CD4-positive, CD25-positive, alpha-beta regulatory T cell (primary cell): Measurements from ENCODE around the gene INTS2. TPM values are rescaled to one million over a fixed set of nuclear protein-coding genes. Genes with fewer than 3 reads are reported as not detected.
A peak's percentile ranks its signal among the peaks of the same experiment; 100 is the strongest.
"Not testable (repeated sequence)": the region's sequence is repeated elsewhere in the genome, so short reads cannot be mapped to it uniquely, and the experiment has no call there.

Source experiments
- ATAC-seq, 2 donors: fragments of 150-1000 bp; cut with Tn5 transposase; one replicate each; pipeline ENCODE4 v1.10.0; 2021; ENCODE audit warnings: low read depth in 2 of 2, moderate number of reproducible peaks in 2 of 2, moderate library complexity in 1 of 2
- DNase-seq, 3 donors: peaks; one replicate each; pipeline versions ENCODE4 v3.0.0 to v3.0.0-alpha.2; 2012 to 2022; ENCODE audit warnings: mixed read lengths in 1 of 3
- H3K27ac ChIP-seq: one replicate; pipeline ENCODE4 v1.7.0; 2013; ENCODE audit warnings: mild to moderate bottlenecking, low read length; ENCODE audit not compliant: insufficient read depth, poor library complexity, severe bottlenecking
- H3K27me3 ChIP-seq: one replicate; pipeline ENCODE4 v1.7.0; 2013; ENCODE audit warnings: low read length; ENCODE audit not compliant: control insufficient read depth, insufficient read depth
- H3K36me3 ChIP-seq: one replicate; pipeline ENCODE4 v1.7.0; 2013; ENCODE audit warnings: mild to moderate bottlenecking, low read length, moderate library complexity; ENCODE audit not compliant: control insufficient read depth, insufficient read depth
- H3K4me1 ChIP-seq: 2 replicates; pipeline ENCODE4 v1.7.0; 2013; ENCODE audit warnings: mild to moderate bottlenecking, low read length; ENCODE audit not compliant: insufficient read depth, control insufficient read depth, poor library complexity, severe bottlenecking
- H3K4me3 ChIP-seq: one replicate; pipeline ENCODE4 v1.7.0; 2013; ENCODE audit warnings: low read depth, mild to moderate bottlenecking, low read length, moderate library complexity
- H3K9me3 ChIP-seq, 2 experiments: 1 replicate in 1 of 2; 2 replicates in 1 of 2; pipeline ENCODE4 v1.7.0; 2013; ENCODE audit warnings: low read length in 2 of 2, mild to moderate bottlenecking in 1 of 2, moderate library complexity in 1 of 2; ENCODE audit not compliant: control insufficient read depth in 2 of 2
- H3K27ac Mint-ChIP-seq, 3 donors: one replicate each; pipeline ENCODE4 v1.8.0; 2020 to 2022; ENCODE audit warnings: mild to moderate bottlenecking in 3 of 3, mixed read lengths in 3 of 3, moderate library complexity in 2 of 3
- H3K27me3 Mint-ChIP-seq: one replicate; pipeline ENCODE4 v1.8.0; 2022; ENCODE audit warnings: mild to moderate bottlenecking, mixed read lengths
- H3K36me3 Mint-ChIP-seq: one replicate; pipeline ENCODE4 v1.8.0; 2020; ENCODE audit warnings: mixed read lengths
- H3K4me1 Mint-ChIP-seq, 4 donors: one replicate each; pipeline ENCODE4 v1.8.0; 2020 to 2022; ENCODE audit warnings: mixed read lengths in 4 of 4, mild to moderate bottlenecking in 1 of 4
- H3K4me3 Mint-ChIP-seq, 4 donors: one replicate each; pipeline ENCODE4 v1.8.0; 2020 to 2022; ENCODE audit warnings: mild to moderate bottlenecking in 4 of 4, mixed read lengths in 4 of 4, moderate library complexity in 3 of 4
- H3K9me3 Mint-ChIP-seq, 7 donors: one replicate each; pipeline ENCODE4 v1.8.0; 2020 to 2022; ENCODE audit warnings: mixed read lengths in 7 of 7, mild to moderate bottlenecking in 3 of 7, moderate library complexity in 2 of 7
- polyA plus RNA-seq, 4 donors: library from polyadenylated mRNA; unstranded; fragments of 300-500 nt; fragmentation: Illumina TruSeq; gene quantifications; one replicate each; pipeline ENCODE4 v1.2.3, GENCODE V29; 2021
- total RNA-seq: library from RNA; stranded (reverse); gene quantifications from one replicate; pipeline ENCODE4 v1.2.3, GENCODE V29; 2022

The INTS2 gene
- total and polyA plus RNA-seq, 5 donors from 2014 or later, result 3.3 to 10.3 (median 4.3) TPM

DNA sequence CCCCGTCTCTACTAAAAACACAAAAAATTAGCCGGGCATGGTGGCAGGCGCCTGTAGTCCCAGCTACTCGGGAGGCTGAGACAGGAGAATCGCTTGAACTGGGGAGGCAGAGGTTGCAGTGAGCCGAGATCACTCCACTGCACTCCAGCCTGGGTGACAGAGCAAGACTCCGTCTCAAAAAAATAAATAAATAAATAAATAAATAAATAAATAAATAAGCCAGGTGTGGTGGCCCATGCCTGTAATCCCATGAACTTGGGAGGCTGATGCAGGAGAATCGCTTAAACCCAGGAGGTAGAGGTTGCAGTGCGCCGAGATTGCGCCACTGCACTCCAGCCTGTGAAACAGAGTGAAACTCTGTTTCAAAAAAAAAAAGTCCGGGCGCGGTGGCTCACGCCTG is 12.6 kb downstream of the INTS2 start:
- peaks cover 36% of the 10 kb centered on the region for H3K36me3 Mint-ChIP-seq
- peaks cover 43% of the 10 kb centered on the region for H3K36me3 ChIP-seq

DNA sequence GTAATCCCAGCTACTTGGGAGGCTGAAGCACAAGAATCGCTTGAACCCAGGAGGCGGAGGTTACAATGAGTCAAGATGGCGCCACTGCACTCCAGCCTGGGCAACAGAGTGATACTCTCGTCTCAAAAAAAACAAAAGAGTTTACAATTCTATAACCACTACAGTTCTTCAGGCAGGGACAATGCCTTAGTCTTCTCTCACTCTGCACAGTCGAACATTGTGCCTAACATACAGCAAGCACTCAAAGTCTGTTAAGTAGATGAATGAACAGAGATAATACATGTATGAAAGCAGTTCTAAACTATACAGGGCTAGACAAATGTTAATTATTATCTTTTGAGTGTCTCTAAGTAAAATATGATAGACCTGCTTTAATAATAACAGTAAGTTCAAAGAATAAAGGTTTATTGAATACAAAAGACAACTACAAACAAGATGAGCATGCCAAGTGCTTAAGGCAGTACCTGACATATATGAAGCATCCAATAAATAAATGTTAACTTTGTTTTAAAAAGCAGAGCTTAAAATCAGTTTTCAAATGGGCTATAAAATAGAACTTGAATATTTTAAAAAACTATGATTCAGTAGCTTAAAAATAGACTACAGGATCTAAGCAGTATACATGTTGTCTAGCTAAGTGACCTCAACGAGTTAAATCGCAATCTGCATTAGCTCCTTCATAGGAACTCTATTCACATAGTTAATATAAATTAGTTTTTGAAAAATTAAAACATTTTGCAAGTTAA is 19.3 kb downstream of the INTS2 start:
- Mint-ChIP-seq H3K36me3 (peaks cover 31% of the 10 kb centered on the region), H3K4me1 (peaks cover 0 to 6% (median 4%) of the 10 kb centered on the region in 4 donors), H3K4me3 (no peak overlapping the region), H3K27me3 (no peaks in the 10 kb centered on the region), H3K9me3 (no peaks in the 10 kb centered on the region), H3K27ac (no peak overlapping the region)
- Histone ChIP-seq H3K4me3 (no peak overlapping the region), H3K27ac (no peak overlapping the region), H3K9me3 (no peaks in the 10 kb centered on the region), H3K36me3 (peaks cover 39% of the 10 kb centered on the region), H3K4me1 (no peaks in the 10 kb centered on the region), H3K27me3 (no peaks in the 10 kb centered on the region)
- ATAC-seq (no peak), DNase-seq (no peak)

More for the DNA sequence above, 12.6 kb downstream of the INTS2 start:
- H3K9me3 Mint-ChIP-seq, ATAC-seq, H3K27me3 Mint-ChIP-seq, H3K4me3 ChIP-seq, H3K4me1 ChIP-seq, H3K27ac Mint-ChIP-seq, H3K4me1 Mint-ChIP-seq, DNase-seq, H3K4me3 Mint-ChIP-seq, H3K27me3 ChIP-seq, H3K27ac ChIP-seq, H3K9me3 ChIP-seq: not testable (repeated sequence)

DNA sequence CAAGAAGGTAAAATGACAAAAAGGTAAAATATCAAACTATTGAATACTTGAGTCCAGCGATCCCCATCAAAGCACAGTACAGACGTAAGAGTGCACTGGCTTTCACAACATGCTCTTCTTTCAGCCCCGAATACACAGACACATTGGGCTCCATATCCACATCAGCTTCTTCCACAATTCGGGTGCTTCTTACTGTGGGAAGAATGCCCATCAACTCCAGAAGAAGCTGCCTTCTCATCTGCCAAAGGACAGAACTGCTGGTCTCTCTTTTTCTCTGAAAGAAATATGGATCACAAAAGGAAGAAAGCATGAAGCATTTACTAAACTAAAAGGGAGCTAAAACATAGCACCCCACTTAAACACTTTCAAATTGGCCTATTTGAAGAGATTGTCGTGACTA is 20.4 kb downstream of the INTS2 start:
- no peak overlapping the region for H3K4me3 Mint-ChIP-seq
- Histone ChIP-seq H3K9me3 (no peaks in the 10 kb centered on the region), H3K4me3 (no peak overlapping the region), H3K27ac (no peak overlapping the region), H3K27me3 (no peaks in the 10 kb centered on the region), H3K4me1 (no peaks in the 10 kb centered on the region), H3K36me3 (peaks cover 44% of the 10 kb centered on the region)
- no peaks in the 10 kb centered on the region for H3K9me3 Mint-ChIP-seq
- peaks cover 37% of the 10 kb centered on the region for H3K36me3 Mint-ChIP-seq
- DNase-seq (no peak), ATAC-seq (no peak)
- peak overlapping the region in 1 of 3 donors; percentile 16 for H3K27ac Mint-ChIP-seq
- no peaks in the 10 kb centered on the region for H3K27me3 Mint-ChIP-seq
- H3K4me1 Mint-ChIP-seq, result peaks cover 0 to 10% (median 6%) of the 10 kb centered on the region in 4 donors

DNA sequence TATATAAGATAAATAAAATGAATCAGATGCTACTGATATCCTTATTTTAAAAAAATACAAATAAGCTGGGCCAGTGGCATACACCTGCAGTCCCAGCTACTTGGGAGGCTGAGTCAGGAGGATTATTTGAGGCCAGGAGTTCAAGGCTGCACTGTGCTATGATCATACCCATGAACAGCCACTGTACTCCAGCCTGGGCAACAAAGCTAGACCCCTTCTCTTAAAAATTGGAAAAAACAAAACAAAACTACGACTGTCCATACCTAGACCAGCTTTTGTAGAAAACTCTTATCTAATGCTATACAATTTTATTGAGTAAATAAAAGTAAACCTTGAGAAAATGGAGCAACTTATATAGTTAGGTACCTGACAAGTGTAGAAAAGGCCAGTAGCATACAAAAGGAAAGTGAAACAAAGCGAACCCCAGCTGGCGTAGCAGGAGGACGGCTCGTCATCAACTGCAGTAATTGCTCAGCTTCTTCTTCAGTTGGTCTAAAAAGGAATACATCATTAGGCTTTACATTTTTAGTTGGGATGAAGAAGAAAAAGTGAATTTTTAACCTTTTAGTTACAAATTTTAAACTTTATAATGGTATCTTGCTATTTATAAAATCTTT is 23.6 kb downstream of the INTS2 start:
- H3K4me3 Mint-ChIP-seq, result peak overlapping the region; percentile 39 to 89 (median 70)
- H3K27ac Mint-ChIP-seq, result peak overlapping the region; percentile 72 to 89 (median 77)
- H3K9me3 Mint-ChIP-seq, result no peaks in the 10 kb centered on the region
- peaks cover 25% of the 10 kb centered on the region for H3K36me3 ChIP-seq
- H3K27me3 ChIP-seq, result no peaks in the 10 kb centered on the region
- H3K9me3 ChIP-seq, result no peaks in the 10 kb centered on the region
- H3K27me3 Mint-ChIP-seq, result no peaks in the 10 kb centered on the region
- H3K36me3 Mint-ChIP-seq, result peaks cover 34% of the 10 kb centered on the region
- peaks cover 2 to 10% (median 6%) of the 10 kb centered on the region in 4 donors for H3K4me1 Mint-ChIP-seq
- ATAC-seq (peak; percentile 82 to 89), DNase-seq (peak; percentile 7 to 75 (median 51))
- H3K4me3 ChIP-seq, result peak overlapping the region; percentile 85
- no peaks in the 10 kb centered on the region for H3K4me1 ChIP-seq
- peak overlapping the region; percentile 76 for H3K27ac ChIP-seq

DNA sequence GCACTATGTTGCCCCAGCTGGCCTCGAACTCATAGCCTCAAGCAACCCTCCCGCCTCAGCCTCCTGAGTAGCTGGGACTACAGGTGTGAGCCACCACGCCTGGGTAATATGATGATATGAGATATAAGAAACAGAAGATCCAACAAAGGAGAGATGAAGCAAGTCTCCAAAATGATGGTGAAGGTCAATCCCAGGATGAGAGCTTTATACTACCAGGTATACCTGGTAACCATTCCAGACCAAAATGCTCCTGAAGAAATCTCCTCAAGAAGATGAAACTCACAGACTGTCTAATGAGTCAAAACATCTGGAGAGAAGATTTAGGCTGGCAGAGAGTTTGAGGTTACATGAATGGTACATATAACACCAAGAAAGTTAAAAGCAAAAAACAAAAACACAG is 24.5 kb downstream of the INTS2 start:
- H3K36me3 Mint-ChIP-seq, result peaks cover 34% of the 10 kb centered on the region
- DNase-seq, result no peak
- H3K27me3 ChIP-seq, result no peaks in the 10 kb centered on the region
- peaks cover 2 to 10% (median 6%) of the 10 kb centered on the region in 4 donors for H3K4me1 Mint-ChIP-seq
- H3K9me3 Mint-ChIP-seq, result no peaks in the 10 kb centered on the region
- H3K27ac Mint-ChIP-seq, result peak overlapping the region in 2 of 3 donors; percentile 77 to 89
- H3K4me3 Mint-ChIP-seq, result peak overlapping the region in 3 of 4 donors; percentile 16 to 81 (median 65)
- H3K27ac ChIP-seq, result peak overlapping the region; percentile 76
- H3K4me1 ChIP-seq, result no peaks in the 10 kb centered on the region
- no peaks in the 10 kb centered on the region for H3K27me3 Mint-ChIP-seq
- no peak for ATAC-seq
- no peaks in the 10 kb centered on the region for H3K9me3 ChIP-seq
- H3K36me3 ChIP-seq, result peaks cover 23% of the 10 kb centered on the region
- H3K4me3 ChIP-seq, result no peak overlapping the region

DNA sequence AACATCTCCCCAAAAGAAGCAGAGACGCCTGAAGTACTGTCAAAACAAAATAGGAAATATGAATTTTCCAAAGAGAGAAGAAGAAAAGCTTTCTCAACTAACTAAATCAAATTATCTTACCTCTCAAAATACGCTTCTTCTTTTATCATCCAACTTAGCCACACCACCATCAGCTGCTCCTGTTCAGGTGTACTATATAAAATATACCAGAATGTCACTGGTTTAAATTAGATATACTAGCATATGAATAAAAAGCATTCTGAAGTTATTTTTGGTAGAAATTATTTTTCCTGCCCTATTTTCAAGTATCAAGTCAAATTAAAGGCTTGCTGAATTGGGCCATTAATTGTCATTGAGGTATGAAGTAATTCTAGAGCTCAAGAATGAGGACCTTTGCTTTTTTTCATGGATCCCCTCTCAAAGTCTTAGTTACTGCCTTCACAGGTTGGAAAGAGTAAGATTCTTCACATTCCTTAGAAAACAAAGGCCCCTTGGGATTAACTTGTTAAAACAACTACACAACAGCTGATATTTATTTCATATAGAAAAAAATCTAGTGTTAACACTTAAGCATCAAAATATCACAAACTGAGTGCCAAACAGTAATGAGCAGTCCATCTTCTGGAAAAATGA is 30.1 kb downstream of the INTS2 start:
- Mint-ChIP-seq H3K27me3 (no peaks in the 10 kb centered on the region), H3K4me1 (peaks cover 0 to 6% (median 4%) of the 10 kb centered on the region in 4 donors), H3K36me3 (peaks cover 22% of the 10 kb centered on the region), H3K27ac (peak overlapping the region in 1 of 3 donors; percentile 67), H3K4me3 (no peak overlapping the region), H3K9me3 (no peaks in the 10 kb centered on the region)
- Histone ChIP-seq H3K4me3 (no peak overlapping the region), H3K9me3 (no peaks in the 10 kb centered on the region), H3K27ac (no peak overlapping the region), H3K4me1 (no peaks in the 10 kb centered on the region), H3K36me3 (peaks cover 22% of the 10 kb centered on the region), H3K27me3 (no peaks in the 10 kb centered on the region)
- DNase-seq, result no peak
- no peak for ATAC-seq

DNA sequence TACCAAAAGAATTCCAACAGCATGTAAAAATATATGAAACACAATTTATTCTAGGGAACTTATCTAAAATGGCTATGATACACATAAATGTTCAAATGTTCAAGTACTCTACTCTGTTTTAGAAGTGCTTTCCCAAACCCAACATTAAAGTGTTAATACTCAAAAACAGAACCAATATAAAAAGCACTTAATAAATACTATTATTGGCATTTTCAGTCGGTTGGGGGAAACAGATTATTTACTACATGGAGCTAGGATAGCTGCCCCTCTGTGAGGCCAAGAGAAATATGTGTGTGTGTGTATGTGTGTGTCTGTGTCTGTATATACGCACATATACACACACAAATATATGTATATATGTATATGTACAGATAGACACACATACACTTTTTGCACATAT is 32.4 kb downstream of the INTS2 start:
- Histone ChIP-seq H3K9me3 (no peaks in the 10 kb centered on the region), H3K27me3 (no peaks in the 10 kb centered on the region), H3K4me3 (no peak overlapping the region), H3K4me1 (no peaks in the 10 kb centered on the region), H3K27ac (no peak overlapping the region), H3K36me3 (peaks cover 20% of the 10 kb centered on the region)
- Mint-ChIP-seq H3K4me3 (no peak overlapping the region), H3K4me1 (peaks cover 0 to 6% (median 3%) of the 10 kb centered on the region in 4 donors), H3K9me3 (no peaks in the 10 kb centered on the region), H3K27me3 (no peaks in the 10 kb centered on the region), H3K27ac (no peak overlapping the region), H3K36me3 (peaks cover 26% of the 10 kb centered on the region)
- ATAC-seq, result no peak
- DNase-seq, result no peak
